GOT3 (cell line): ENCODE measurements around the gene MS4A12.
"Not testable (repeated sequence)": the region's sequence is repeated elsewhere in the genome, so short reads cannot be mapped to it uniquely, and the experiment has no call there.

Source experiments
- DNase-seq: peaks from one replicate; lab custom pipeline; 2025; ENCODE audit warnings: mixed read lengths; lab: John Stamatoyannopoulos, UW

The MS4A12 gene

GRCh38 chr11:60492488-60493009, at the start of gene MS4A12:
MS4A12 (plus strand) TSS chr11:60492778; CDS start chr11:60497319, 4,541 bp downstream.
- DNase-seq: no peak

GRCh38 chr11:60447070-60447469, 45.5 kb upstream of the MS4A12 start:
- no peak for DNase-seq

- no peak for DNase-seq
Observed at GRCh38 chr11:60447846-60448245, 44.7 kb upstream of the MS4A12 start.

- not testable (repeated sequence) for DNase-seq
Observed at GRCh38 chr11:60451185-60451584, 41.4 kb upstream of the MS4A12 start.

- DNase-seq: no peak
Observed at GRCh38 chr11:60454212-60454611, 38.4 kb upstream of the MS4A12 start.

GRCh38 chr11:60455531-60456042, 37.0 kb upstream of the MS4A12 start, which contains the start of gene MS4A1:
MS4A1 (plus strand) TSS chr11:60455847; CDS start chr11:60462375, 6,528 bp downstream.
- no peak for DNase-seq

GRCh38 chr11:60457576-60457975, 35.0 kb upstream of the MS4A12 start:
- no peak for DNase-seq

- DNase-seq: no peak
Observed at GRCh38 chr11:60459345-60459744, 33.2 kb upstream of the MS4A12 start.

GRCh38 chr11:60468829-60469228, 23.7 kb upstream of the MS4A12 start:
- DNase-seq: no peak

- no peak for DNase-seq
Observed at GRCh38 chr11:60469723-60470122, 22.9 kb upstream of the MS4A12 start.

GRCh38 chr11:60477035-60477445, 15.5 kb upstream of the MS4A12 start:
- DNase-seq: no peak

GRCh38 chr11:60482361-60482760, 10.2 kb upstream of the MS4A12 start:
- no peak for DNase-seq

- no peak for DNase-seq
Observed at GRCh38 chr11:60485987-60486386, 6.6 kb upstream of the MS4A12 start.

- DNase-seq: no peak
Observed at GRCh38 chr11:60493454-60493853, 876 bp downstream of the MS4A12 start.

- DNase-seq: no peak
Observed at GRCh38 chr11:60498399-60498798, 5.8 kb downstream of the MS4A12 start.

- no peak for DNase-seq
Observed at GRCh38 chr11:60498853-60499252, 6.3 kb downstream of the MS4A12 start.

GRCh38 chr11:60500276-60500910, 7.8 kb downstream of the MS4A12 start:
- DNase-seq: no peak

GRCh38 chr11:60502221-60502775, 9.7 kb downstream of the MS4A12 start:
- no peak for DNase-seq

- no peak for DNase-seq
Observed at GRCh38 chr11:60504219-60504905, 11.8 kb downstream of the MS4A12 start.

- DNase-seq: not testable (repeated sequence)
Observed at GRCh38 chr11:60509609-60510008, 17.0 kb downstream of the MS4A12 start.

GRCh38 chr11:60510209-60510608, 17.6 kb downstream of the MS4A12 start:
- DNase-seq: not testable (repeated sequence)

- no peak for DNase-seq
Observed at GRCh38 chr11:60511393-60511792, 18.8 kb downstream of the MS4A12 start.
